ENCODE data around the gene DNAJC7.
"Not testable (repeated sequence)": the region's sequence is repeated elsewhere in the genome, so short reads cannot be mapped to it uniquely, and the experiment has no call there.

- TF ChIP-seq POLR2A, CTCF (IDR thresholded peaks at IDR 0.05): not testable (repeated sequence)
Measured at GRCh38 chr17:42013740-42014139, 3.5 kb downstream of the DNAJC7 start.

All from right lobe of liver (tissue), 4 donors.